ENCODE data around the gene IL32.
"Not testable (repeated sequence)": the region's sequence is repeated elsewhere in the genome, so short reads cannot be mapped to it uniquely, and the experiment has no call there.

GRCh38 chr16:3072148-3072547 is 6.7 kb downstream of the IL32 start:
- TF ChIP-seq POLR2A, CTCF, EP300 (IDR thresholded peaks at IDR 0.05): not testable (repeated sequence)
